ENCODE measurements around the gene USP32.

USP32 gene

GRCh38 chr17:60416368-60416925 lies 24.5 kb upstream of the USP32 start:
- no peak for TF ChIP-seq CTCF (IDR thresholded peaks at IDR 0.05)
- Histone ChIP-seq H3K79me2 (no peaks in the 10 kb centered on the region), H3K36me3 (ENCODE audit: control insufficient read depth, insufficient read depth, low read length) (no peaks in the 10 kb centered on the region)

GRCh38 chr17:60415146-60415545 lies 23.2 kb upstream of the USP32 start:
- Histone ChIP-seq H2AFZ (no peak overlapping the region), H3K9ac (no peak overlapping the region), H3K9me3 (ENCODE audit: control insufficient read depth, low read length) (no peaks in the 10 kb centered on the region), H3K4me3 (ENCODE audit: low read depth, low read length) (no peak overlapping the region), H3K4me2 (ENCODE audit: low read length) (no peak overlapping the region), H3K4me1 (no peaks in the 10 kb centered on the region), H3K27ac (no peak overlapping the region), H3K36me3 (ENCODE audit: control insufficient read depth, insufficient read depth, low read length) (no peaks in the 10 kb centered on the region), H3K27me3 (ENCODE audit: control insufficient read depth, insufficient read depth, low read length) (no peaks in the 10 kb centered on the region), H3K79me2 (no peaks in the 10 kb centered on the region)
- no peak for TF ChIP-seq CTCF (IDR thresholded peaks at IDR 0.05)

More at GRCh38 chr17:60416368-60416925, 24.5 kb upstream of the USP32 start:
- no peak overlapping the region for H3K4me3 ChIP-seq (ENCODE audit: low read depth, low read length)
- H3K27ac ChIP-seq = no peak overlapping the region
- no peak overlapping the region for H3K4me2 ChIP-seq (ENCODE audit: low read length)
- H3K9ac ChIP-seq = no peak overlapping the region
- no peaks in the 10 kb centered on the region for H3K4me1 ChIP-seq
- H3K9me3 ChIP-seq (ENCODE audit: control insufficient read depth, low read length) = no peaks in the 10 kb centered on the region
- H2AFZ ChIP-seq = no peak overlapping the region
- no peaks in the 10 kb centered on the region for H3K27me3 ChIP-seq (ENCODE audit: control insufficient read depth, insufficient read depth, low read length)

- TF ChIP-seq CTCF (IDR thresholded peaks at IDR 0.05) = no peak
- Histone ChIP-seq H3K9ac (no peak overlapping the region), H3K9me3 (ENCODE audit: control insufficient read depth, low read length) (no peaks in the 10 kb centered on the region), H2AFZ (peak overlapping the region; percentile 41), H3K4me2 (ENCODE audit: low read length) (no peak overlapping the region), H3K27ac (no peak overlapping the region), H3K27me3 (ENCODE audit: control insufficient read depth, insufficient read depth, low read length) (no peaks in the 10 kb centered on the region), H3K4me1 (no peaks in the 10 kb centered on the region), H3K4me3 (ENCODE audit: low read depth, low read length) (no peak overlapping the region), H3K79me2 (no peaks in the 10 kb centered on the region), H3K36me3 (ENCODE audit: control insufficient read depth, insufficient read depth, low read length) (no peaks in the 10 kb centered on the region)
These were observed 20.8 kb upstream of the USP32 start for GRCh38 chr17:60412701-60413100.

- Histone ChIP-seq H3K9ac (no peak overlapping the region), H3K4me3 (ENCODE audit: low read depth, low read length) (no peak overlapping the region), H3K27ac (no peak overlapping the region), H3K27me3 (ENCODE audit: control insufficient read depth, insufficient read depth, low read length) (no peaks in the 10 kb centered on the region), H3K4me2 (ENCODE audit: low read length) (no peak overlapping the region), H3K79me2 (no peaks in the 10 kb centered on the region), H2AFZ (no peak overlapping the region), H3K9me3 (ENCODE audit: control insufficient read depth, low read length) (no peaks in the 10 kb centered on the region), H3K4me1 (no peaks in the 10 kb centered on the region), H3K36me3 (ENCODE audit: control insufficient read depth, insufficient read depth, low read length) (no peaks in the 10 kb centered on the region)
- no peak for TF ChIP-seq CTCF (IDR thresholded peaks at IDR 0.05)
These were observed 18.1 kb upstream of the USP32 start for GRCh38 chr17:60410001-60410400.

GRCh38 chr17:60406887-60407286 lies 15.0 kb upstream of the USP32 start:
- no peak overlapping the region for H3K9ac ChIP-seq
- H3K27ac ChIP-seq = no peak overlapping the region
- no peaks in the 10 kb centered on the region for H3K27me3 ChIP-seq (ENCODE audit: control insufficient read depth, insufficient read depth, low read length)
- H3K4me1 ChIP-seq = peaks cover 5% of the 10 kb centered on the region
- H3K9me3 ChIP-seq (ENCODE audit: control insufficient read depth, low read length) = no peaks in the 10 kb centered on the region
- H3K36me3 ChIP-seq (ENCODE audit: control insufficient read depth, insufficient read depth, low read length) = no peaks in the 10 kb centered on the region
- no peaks in the 10 kb centered on the region for H3K79me2 ChIP-seq
- no peak overlapping the region for H2AFZ ChIP-seq
- H3K4me3 ChIP-seq (ENCODE audit: low read depth, low read length) = no peak overlapping the region
- no peak overlapping the region for H3K4me2 ChIP-seq (ENCODE audit: low read length)
- no peak for TF ChIP-seq CTCF (IDR thresholded peaks at IDR 0.05)

Data from parathyroid adenoma (tissue), 2 donors.